NCI-H146 treated with DMSO at 0.1 percent for 48 hours (cell line): ENCODE data around the gene KCNMA1.

Experiments
- DNase-seq: peaks from one replicate; lab custom pipeline; 2025; ENCODE audit not compliant: unreplicated experiment; lab: John Stamatoyannopoulos, UW

KCNMA1 gene

DNA sequence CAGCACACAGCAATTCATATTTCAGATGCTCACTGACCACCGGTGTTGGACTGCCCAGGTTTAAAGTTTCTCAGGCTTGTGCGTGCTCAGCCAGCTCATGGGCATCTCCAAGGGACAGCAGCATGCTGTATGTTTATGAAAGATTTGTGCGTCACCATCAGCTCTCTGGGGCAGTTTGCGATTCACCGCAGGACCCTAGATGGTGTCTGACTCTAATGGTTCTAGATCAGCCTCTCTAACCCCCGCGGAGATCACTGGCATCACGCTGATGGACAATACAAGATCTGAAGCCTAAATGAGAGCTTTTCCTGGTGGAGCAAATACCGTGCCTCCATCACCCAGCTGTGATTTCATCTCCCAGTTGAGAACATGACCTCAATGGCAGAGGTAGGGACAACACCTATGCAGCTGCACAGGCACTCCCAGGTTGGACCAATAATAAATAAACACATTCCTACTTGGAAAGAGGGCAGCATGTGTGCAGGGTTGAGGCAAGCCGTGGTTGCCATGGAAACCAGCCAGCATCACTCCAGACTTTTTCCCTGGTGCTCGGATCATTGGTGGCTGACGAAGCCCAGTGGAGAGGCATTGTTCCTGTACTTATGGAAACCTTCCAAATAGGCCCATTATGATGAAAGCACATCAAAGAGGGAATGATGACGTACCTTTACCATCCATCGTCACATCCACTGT, 253.6 kb downstream of the KCNMA1 start:
- peak; percentile 39 for DNase-seq

GRCh38 chr10:77381750-77382149, 255.9 kb downstream of the KCNMA1 start:
- no peak for DNase-seq

GRCh38 chr10:77380723-77381122, 256.9 kb downstream of the KCNMA1 start:
- DNase-seq = no peak

- DNase-seq = no peak
Observed at GRCh38 chr10:77380191-77380590, 257.4 kb downstream of the KCNMA1 start.

DNA sequence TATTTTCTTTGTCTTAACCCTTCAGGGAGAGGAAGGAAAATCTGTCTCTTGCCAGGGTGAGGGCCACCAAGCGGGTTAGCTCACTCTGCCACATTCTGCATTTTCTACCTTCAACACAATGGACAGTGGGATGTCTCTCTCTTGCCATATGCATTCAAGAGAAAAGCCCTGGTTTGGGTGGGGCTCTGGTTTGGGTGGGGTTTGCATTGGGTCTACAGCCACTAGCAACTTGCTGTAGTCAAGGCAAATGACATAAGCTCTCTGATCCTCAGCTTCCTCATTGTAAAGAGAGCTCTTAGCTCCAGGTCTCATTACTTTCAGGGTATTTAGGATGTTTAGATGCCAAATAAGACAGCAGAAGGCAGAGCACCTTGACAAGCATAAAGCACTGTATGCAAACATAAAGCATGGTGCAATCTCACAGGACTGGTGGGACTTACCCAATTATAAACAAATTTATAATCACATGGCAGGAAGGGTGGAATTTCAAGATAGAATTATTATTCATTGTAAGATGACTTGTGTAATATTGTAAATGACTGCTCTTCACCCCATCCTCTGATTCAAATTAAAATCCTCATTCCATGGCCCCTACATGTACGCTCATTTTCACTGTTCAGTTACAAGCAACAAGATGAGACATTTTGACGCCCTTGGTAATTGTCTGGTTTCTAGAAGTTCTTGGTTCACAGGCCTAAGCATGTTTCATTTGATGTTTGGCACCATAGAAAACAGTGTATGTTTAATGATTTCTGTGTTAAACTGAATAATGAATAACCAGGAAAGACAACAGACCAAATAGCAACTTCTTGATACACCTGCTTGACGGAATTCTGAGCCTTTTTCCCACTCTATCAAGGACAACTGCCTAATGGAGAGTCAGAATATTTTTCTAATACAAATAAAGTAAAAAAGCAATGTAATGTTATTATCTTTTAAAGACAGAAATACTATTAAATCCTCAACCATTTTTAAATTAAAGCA, 258.9 kb downstream of the KCNMA1 start:
- DNase-seq = no peak

DNA sequence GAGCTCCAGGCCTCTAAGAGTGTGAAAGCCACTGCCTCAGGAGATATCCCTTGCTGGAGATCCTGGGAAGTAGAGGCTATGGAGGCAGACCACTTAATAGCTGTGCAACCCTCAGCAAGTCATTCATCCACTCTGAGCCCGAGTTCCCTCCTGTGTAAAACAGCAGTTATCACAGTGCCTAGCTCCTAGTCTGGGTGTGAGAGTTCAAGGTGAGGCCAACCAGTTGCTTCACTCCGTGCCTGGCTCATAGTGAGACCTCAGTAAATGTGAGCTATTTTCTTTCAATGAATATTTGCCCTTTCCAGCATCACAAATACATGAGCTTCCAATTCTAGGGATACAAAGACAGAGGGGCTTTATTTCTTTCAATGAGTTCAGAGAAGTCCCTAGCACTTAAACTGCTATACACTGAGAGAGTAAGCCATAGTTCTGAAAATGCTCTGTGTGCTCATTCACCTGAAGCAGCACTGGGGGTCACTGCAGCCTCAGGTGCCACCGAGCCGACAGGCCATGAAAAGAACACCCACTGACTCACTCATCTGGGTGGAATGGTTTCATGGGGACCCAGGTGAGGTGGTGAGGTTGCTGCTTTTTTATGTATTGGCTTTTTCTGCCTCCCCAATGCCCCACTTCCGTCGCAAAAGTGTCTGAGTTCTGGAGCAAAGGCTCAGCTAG, 259.8 kb downstream of the KCNMA1 start:
- DNase-seq = no peak

- DNase-seq = no peak
Observed at GRCh38 chr10:77377034-77377433, 260.6 kb downstream of the KCNMA1 start.

DNA sequence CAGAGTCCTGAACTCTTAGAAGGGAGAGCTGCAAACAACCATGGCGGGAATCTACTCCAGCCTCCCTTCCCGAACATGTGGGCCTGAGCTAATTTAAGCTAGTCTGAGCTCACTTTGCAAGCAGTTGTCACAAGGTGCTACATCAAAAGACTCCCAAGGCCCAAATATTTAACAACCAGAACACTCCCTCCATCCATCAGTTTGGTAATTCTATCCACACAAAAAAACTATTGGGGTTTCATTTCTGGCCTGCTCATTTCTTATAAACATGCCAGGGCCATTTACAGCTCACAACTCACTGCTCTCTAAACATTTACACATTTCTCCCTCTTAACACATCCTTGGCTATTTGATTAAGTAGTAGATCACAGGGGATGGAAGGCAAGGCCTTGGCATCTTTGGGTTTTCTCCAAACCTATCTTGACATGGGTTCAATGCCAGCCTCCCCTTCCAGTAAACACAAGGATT, 263.4 kb downstream of the KCNMA1 start:
- no peak for DNase-seq

DNA sequence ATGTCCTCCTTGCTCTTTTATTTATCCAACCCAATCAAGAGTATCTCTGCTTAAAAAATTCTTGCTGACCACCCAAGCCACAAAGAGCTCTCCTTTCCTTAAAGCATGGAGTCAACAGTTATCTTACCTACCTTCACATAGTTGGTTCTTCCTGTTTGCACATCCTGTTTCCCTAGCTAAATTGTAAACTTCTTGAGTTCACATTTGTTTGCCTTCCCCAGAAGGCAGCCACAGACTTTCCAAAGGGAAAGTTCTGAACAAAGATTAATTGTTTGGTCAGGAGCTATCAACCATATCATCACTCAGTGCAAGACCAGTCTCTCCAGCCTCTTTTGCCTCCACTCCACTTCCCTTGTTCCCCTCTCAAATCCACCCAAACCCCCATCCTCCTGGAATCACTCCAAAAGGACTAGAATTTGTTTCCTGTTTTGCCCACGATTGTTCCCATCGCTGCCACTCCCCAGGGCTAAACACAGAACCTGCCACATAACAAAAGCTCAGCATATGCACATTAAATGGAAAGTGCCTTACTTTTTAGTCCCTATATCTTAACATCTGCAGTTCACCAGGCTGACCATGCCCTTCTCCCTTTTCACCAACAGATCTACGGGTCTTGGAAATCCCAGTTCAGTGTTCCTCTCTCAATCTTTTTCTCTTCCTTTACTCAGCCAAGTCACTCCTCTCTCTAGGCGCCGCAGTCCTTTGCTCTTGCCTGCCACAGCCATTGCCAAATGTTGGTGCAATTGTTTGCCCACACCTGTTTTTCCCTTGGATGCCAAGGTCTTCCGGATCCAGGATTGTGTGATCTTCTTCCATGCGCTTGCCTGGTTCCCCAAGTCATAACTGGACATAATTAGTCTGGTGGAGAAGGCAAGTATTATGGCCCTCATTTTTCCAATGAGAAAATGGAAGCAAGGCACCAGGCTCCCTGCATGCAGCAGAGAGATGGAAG, 265.5 kb downstream of the KCNMA1 start:
- no peak for DNase-seq

DNA sequence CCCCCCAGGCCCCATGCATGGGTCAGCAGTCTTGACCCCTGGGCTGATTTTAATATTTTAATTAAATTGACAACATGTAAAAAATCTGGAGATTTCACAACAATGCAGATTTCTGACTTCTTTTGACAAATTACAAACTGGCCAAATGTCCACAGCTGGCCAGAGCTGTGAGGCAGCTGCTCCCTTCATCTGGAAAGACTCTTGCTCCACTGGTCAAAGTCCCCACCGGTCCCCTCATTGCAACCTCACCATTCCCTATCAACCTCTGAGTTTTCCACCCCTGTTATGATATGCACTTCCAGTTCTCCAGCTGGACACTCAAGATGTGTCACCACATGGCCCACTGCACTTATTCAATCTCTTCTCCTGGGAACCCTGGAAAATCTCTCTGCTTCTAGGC, 266.2 kb downstream of the KCNMA1 start:
- DNase-seq = no peak

- DNase-seq = no peak
Observed at GRCh38 chr10:77368006-77368405, 269.6 kb downstream of the KCNMA1 start.

GRCh38 chr10:77363210-77363609, 274.4 kb downstream of the KCNMA1 start:
- DNase-seq = no peak

- no peak for DNase-seq
Observed at GRCh38 chr10:77361831-77362230, 275.8 kb downstream of the KCNMA1 start.

DNA sequence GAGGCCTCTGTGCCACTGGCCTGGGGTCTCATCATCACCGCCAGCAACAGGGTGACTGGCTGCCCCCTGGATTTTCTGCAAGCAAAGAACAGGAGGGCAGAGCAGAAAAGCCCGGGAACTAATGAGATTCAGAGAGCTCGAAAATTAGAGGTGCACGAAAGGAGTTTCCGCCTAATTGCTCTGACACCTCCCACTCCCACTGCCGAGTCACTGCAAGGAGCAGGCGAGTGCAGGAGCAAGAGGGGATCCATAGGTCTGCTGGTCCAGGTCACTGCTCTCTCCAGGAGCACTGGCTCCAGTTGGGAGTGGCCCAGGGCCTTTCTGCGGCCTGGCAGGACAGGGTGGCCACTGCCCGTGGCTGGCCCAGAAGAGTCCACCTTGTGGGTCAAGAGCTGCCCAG, 276.2 kb downstream of the KCNMA1 start:
- DNase-seq = no peak

GRCh38 chr10:77360835-77361234, 276.8 kb downstream of the KCNMA1 start:
- no peak for DNase-seq

DNA sequence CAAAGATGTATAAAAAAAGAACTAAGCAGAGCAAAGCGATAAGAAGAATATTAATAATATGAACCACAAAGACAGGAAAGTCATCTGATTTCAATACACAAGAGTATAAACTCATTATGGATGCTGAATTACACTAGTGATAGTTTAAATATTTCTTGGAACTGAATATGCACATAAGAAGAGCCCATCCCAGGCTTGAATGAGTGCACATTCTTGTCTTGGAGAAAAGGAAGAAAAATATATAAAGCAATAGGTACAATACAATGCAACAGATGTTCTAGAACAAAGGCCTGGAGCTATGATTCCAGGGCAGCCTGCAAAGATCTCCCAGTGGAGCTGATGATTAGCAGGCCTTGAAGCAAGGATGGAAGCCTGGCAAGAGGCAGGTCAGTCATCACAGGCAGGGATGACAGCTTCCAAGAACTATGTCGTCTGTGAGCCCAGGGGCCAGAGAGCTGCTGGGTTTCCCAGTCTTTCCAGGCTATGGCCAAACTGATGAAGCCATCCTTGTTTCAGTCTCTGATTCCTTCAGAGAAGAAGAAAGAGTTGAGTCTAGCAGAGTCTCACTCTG, 277.6 kb downstream of the KCNMA1 start:
- no peak for DNase-seq

DNA sequence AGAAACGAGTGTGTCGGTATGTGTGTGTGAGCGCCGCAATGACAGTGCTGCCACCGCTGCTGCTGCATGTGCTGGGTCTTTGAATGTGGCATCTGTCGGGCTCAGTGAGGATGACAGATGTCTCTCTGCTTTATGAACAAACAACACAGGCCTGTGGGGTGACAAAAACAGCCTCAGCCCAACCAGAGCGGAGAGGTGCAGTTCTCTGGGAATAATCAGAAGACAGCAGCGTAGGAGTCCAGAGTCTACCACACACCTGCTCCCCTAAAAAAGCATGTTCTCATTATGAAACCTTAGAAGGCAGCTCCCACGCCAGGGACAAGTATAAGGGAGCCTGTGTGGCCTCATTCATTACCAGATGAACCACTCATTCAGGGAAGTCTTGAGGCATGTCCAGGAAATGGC, 278.3 kb downstream of the KCNMA1 start:
- no peak for DNase-seq

GRCh38 chr10:77358656-77359055, 279.0 kb downstream of the KCNMA1 start:
- DNase-seq = no peak

DNA sequence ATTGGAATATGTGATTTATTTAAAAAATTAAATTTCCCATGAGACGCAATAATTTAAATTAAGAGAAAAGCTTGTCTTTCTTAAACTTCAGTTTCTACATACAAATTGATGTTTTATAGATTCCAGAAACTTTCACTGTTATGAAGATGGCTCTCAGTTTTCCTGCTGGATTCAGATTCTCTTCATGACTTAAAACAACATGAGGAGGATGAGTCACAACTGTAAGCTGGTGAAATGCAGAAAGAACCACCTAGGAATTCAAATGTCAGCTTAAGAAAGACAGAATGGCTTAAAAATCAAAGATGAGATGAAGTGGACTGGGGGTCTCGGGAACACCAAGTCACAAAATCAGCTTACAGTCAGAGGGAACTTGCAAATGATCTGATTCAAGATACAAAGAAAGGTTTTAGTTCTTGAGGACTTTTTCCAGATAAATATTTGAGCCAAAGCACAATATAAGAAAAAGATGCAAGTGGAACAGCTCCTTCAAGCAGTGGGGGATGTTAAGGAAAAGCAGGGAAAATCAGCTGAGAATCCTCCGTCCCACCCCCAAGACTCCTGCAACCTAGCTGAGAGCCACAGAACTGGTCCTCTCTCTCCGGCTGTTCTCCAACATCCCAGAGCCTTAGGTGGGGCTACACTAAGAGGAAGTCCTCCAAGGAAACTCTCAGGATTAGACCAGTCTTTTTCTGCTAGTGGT, 279.8 kb downstream of the KCNMA1 start:
- DNase-seq = no peak
